H9 (cell line): ENCODE measurements around the gene PRR3. TPM values are rescaled to one million over a fixed set of nuclear protein-coding genes. Genes with fewer than 3 reads are reported as not detected.

ENCODE experiments used
- DNase-seq: peaks from one replicate; pipeline ENCODE4 v3.0.0-alpha.2; 2017
- H2AFZ ChIP-seq: one replicate; pipeline ENCODE4 v1.6.1; 2013; ENCODE audit warnings: mild to moderate bottlenecking, low read length, control low read depth, moderate library complexity
- H2AK5ac ChIP-seq: 2 replicates; pipeline ENCODE4 v1.6.1; 2013; ENCODE audit warnings: low read length, control low read depth, mixed read lengths; ENCODE audit not compliant: insufficient read length
- H2BK120ac ChIP-seq: one replicate; pipeline ENCODE4 v1.6.1; 2013; ENCODE audit warnings: low read depth, mild to moderate bottlenecking, low read length, control low read depth, inconsistent platforms; ENCODE audit not compliant: poor library complexity, severe bottlenecking
- H2BK12ac ChIP-seq: 2 replicates; pipeline ENCODE4 v1.6.1; 2013; ENCODE audit warnings: low read length, control low read depth, mixed read lengths, low read depth; ENCODE audit not compliant: insufficient read length
- H2BK15ac ChIP-seq: 2 replicates; pipeline ENCODE4 v1.6.1; 2013; ENCODE audit warnings: low read depth, low read length, control low read depth
- H2BK20ac ChIP-seq: one replicate; pipeline ENCODE4 v1.6.1; 2013; ENCODE audit warnings: low read depth, mild to moderate bottlenecking, low read length, control low read depth, inconsistent platforms; ENCODE audit not compliant: poor library complexity, severe bottlenecking
- H2BK5ac ChIP-seq: 2 replicates; pipeline ENCODE4 v1.6.1; 2013; ENCODE audit warnings: low read length, control low read depth, mixed read lengths; ENCODE audit not compliant: insufficient read length
- H3K14ac ChIP-seq: 2 replicates; pipeline ENCODE4 v1.6.1; 2013; ENCODE audit warnings: low read length, control low read depth; ENCODE audit not compliant: insufficient read depth
- H3K18ac ChIP-seq: 2 replicates; pipeline ENCODE4 v1.6.1; 2013; ENCODE audit warnings: low read depth, mild to moderate bottlenecking, mixed read lengths, low read length, control low read depth; ENCODE audit not compliant: insufficient read length
- H3K23ac ChIP-seq: 2 replicates; pipeline ENCODE4 v1.6.1; 2013; ENCODE audit warnings: low read length, control low read depth, mixed read lengths, low read depth; ENCODE audit not compliant: insufficient read length
- H3K23me2 ChIP-seq: 2 replicates; pipeline ENCODE4 v1.6.1; 2013; ENCODE audit warnings: low read depth, mild to moderate bottlenecking, mixed read lengths, low read length, control low read depth; ENCODE audit not compliant: insufficient read length, poor library complexity, severe bottlenecking
- H3K27ac ChIP-seq: 2 replicates; pipeline ENCODE4 v1.5.1; 2013; ENCODE audit warnings: low read length, control low read depth, mixed read lengths, low read depth; ENCODE audit not compliant: insufficient read length
- H3K27me3 ChIP-seq: 2 replicates; pipeline ENCODE4 v1.6.1; 2013; ENCODE audit warnings: low read length, control low read depth, inconsistent platforms; ENCODE audit not compliant: insufficient read depth
- H3K4ac ChIP-seq: 2 replicates; pipeline ENCODE4 v1.6.1; 2013; ENCODE audit warnings: low read depth, mild to moderate bottlenecking, control low read depth, inconsistent platforms, low read length, moderate library complexity
- H3K4me1 ChIP-seq: 2 replicates; pipeline ENCODE4 v1.6.1; 2013; ENCODE audit warnings: low read length, control low read depth, inconsistent platforms; ENCODE audit not compliant: insufficient read depth
- H3K4me2 ChIP-seq: 2 replicates; pipeline ENCODE4 v1.6.1; 2013; ENCODE audit warnings: low read length, control low read depth, mixed read lengths; ENCODE audit not compliant: insufficient read length, insufficient read depth
- H3K56ac ChIP-seq: 2 replicates; pipeline ENCODE4 v1.6.1; 2013; ENCODE audit warnings: low read depth, mild to moderate bottlenecking, mixed read lengths, low read length, control low read depth; ENCODE audit not compliant: insufficient read length
- H3K79me1 ChIP-seq: 2 replicates; pipeline ENCODE4 v1.6.1; 2013; ENCODE audit warnings: low read depth, mild to moderate bottlenecking, moderate library complexity, low read length, control low read depth, inconsistent platforms; ENCODE audit not compliant: insufficient read depth, poor library complexity, severe bottlenecking
- H3K79me2 ChIP-seq: 2 replicates; pipeline ENCODE4 v1.6.1; 2013; ENCODE audit warnings: low read length, control low read depth, inconsistent platforms; ENCODE audit not compliant: insufficient read depth
- H3K9ac ChIP-seq: 2 replicates; pipeline ENCODE4 v1.6.1; 2013; ENCODE audit warnings: low read length, control low read depth, mixed read lengths; ENCODE audit not compliant: insufficient read length; ENCODE audit errors: extremely low read depth
- H3K9me3 ChIP-seq: one replicate; pipeline ENCODE4 v1.6.1; 2013; ENCODE audit warnings: low read depth, low read length, inconsistent platforms; ENCODE audit not compliant: control insufficient read depth
- H3T11ph ChIP-seq: one replicate; pipeline ENCODE4 v1.6.1; 2013; ENCODE audit warnings: mild to moderate bottlenecking, low read length, control low read depth, inconsistent platforms
- H4K20me1 ChIP-seq: one replicate; pipeline ENCODE4 v1.6.1; 2013; ENCODE audit not compliant: control insufficient read depth, insufficient read length, insufficient read depth
- H4K5ac ChIP-seq: 2 replicates; pipeline ENCODE4 v1.6.1; 2013; ENCODE audit warnings: low read depth, mild to moderate bottlenecking, mixed read lengths, low read length, control low read depth; ENCODE audit not compliant: insufficient read length
- H4K8ac ChIP-seq: replicated peaks from 2 replicates; pipeline ENCODE4 v1.6.1; 2013; ENCODE audit warnings: low read length, control low read depth, mixed read lengths, low read depth; ENCODE audit not compliant: insufficient read length
- H4K91ac ChIP-seq: 2 replicates; pipeline ENCODE4 v1.6.1; 2013; ENCODE audit warnings: low read depth, mild to moderate bottlenecking, moderate library complexity, mixed read lengths, low read length, control low read depth; ENCODE audit not compliant: insufficient read length
- H3K27ac Mint-ChIP-seq, 3 experiments: 2 replicates in 2 of 3; 3 replicates in 1 of 3; pipeline ENCODE4 v1.8.0; 2020 to 2021; ENCODE audit warnings: mixed read lengths in 3 of 3, mild to moderate bottlenecking in 1 of 3, moderate library complexity in 1 of 3
- H3K27me3 Mint-ChIP-seq: 2 replicates; pipeline ENCODE4 v1.8.0; 2021; ENCODE audit warnings: low read depth, mild to moderate bottlenecking, moderate library complexity, mixed read lengths
- H3K36me3 Mint-ChIP-seq, 3 experiments: 2 replicates in 2 of 3; 3 replicates in 1 of 3; pipeline ENCODE4 v1.8.0; 2020 to 2021; ENCODE audit warnings: low read depth in 3 of 3, mixed read lengths in 3 of 3; ENCODE audit not compliant: insufficient read depth in 1 of 3
- H3K4me1 Mint-ChIP-seq, 2 experiments: 2 replicates each; pipeline ENCODE4 v1.8.0; 2020; ENCODE audit warnings: mixed read lengths in 2 of 2
- H3K4me3 Mint-ChIP-seq, 2 experiments: 2 replicates in 1 of 2; 3 replicates in 1 of 2; pipeline ENCODE4 v1.8.0; 2020 to 2021; ENCODE audit warnings: mild to moderate bottlenecking in 2 of 2, mixed read lengths in 2 of 2, moderate library complexity in 1 of 2
- H3K9me3 Mint-ChIP-seq, 2 experiments: 2 replicates in 1 of 2; 3 replicates in 1 of 2; pipeline ENCODE4 v1.8.0; 2020; ENCODE audit warnings: mild to moderate bottlenecking in 2 of 2, mixed read lengths in 2 of 2, moderate library complexity in 1 of 2
- WGBS: extraction: QIAGEN DNeasy Blood & Tissue Kit; methylation state at CpG from one replicate; pipeline ENCODE4 v1.1.7; 2013; ENCODE audit warnings: missing lambda C conversion rate, low lambda C conversion rate, mixed read lengths; ENCODE audit not compliant: insufficient read length; ENCODE audit errors: extremely low coverage; 5-methylcytosine and 5-hydroxymethylcytosine counted together
- total RNA-seq: library from RNA; stranded (reverse); gene quantifications from 2 replicates; pipeline ENCODE4 v1.2.1, GENCODE V29; 2021
- TF ChIP-seq, protein P1 (sequence below): fragments of 200-600 bp; sonication (generic); conservative IDR thresholded peaks from 3 replicates; pipeline ENCODE4 v1.8.0; 2021; ENCODE audit warnings: antibody characterized with exemption, mild to moderate bottlenecking

The PRR3 gene
- total RNA-seq, 1 experiment from 2014 or later = 17.0 TPM

DNA sequence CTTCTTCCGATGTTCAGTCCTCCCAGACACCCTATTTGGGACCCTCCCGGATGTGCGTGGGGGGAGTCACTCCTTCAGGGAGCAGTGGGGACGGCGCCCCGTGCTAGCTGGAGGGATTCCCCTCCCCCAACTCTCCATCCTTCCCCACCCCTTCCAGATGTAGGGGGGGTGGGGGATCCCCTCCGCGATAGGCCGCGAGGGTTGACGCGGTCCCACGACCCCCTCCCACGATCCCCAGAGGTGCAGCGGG, 1.4 kb upstream of the PRR3 start:
- peak overlapping the region; percentile 60 for H3K9ac ChIP-seq
- peaks cover 2% of the 10 kb centered on the region for H3K79me1 ChIP-seq
- H2BK120ac ChIP-seq = no peak overlapping the region
- Mint-ChIP-seq H3K9me3 (no peaks in the 10 kb centered on the region; a peak in 1 of 5 replicates), H3K4me3 (peak overlapping the region; percentile 94 to 95), H3K27ac (peak overlapping the region; percentile 90 to 100 (median 100); a peak in 5 of 7 replicates), H3K36me3 (peaks cover 26 to 71% (median 60%) of the 10 kb centered on the region in 3 experiments), H3K27me3 (no peaks in the 10 kb centered on the region), H3K4me1 (peaks cover 12 to 17% of the 10 kb centered on the region in 2 experiments)
- peaks cover 5% of the 10 kb centered on the region; the same call in 1 of the 2 replicates for H3K79me2 ChIP-seq
- TF ChIP-seq, protein P1, sequence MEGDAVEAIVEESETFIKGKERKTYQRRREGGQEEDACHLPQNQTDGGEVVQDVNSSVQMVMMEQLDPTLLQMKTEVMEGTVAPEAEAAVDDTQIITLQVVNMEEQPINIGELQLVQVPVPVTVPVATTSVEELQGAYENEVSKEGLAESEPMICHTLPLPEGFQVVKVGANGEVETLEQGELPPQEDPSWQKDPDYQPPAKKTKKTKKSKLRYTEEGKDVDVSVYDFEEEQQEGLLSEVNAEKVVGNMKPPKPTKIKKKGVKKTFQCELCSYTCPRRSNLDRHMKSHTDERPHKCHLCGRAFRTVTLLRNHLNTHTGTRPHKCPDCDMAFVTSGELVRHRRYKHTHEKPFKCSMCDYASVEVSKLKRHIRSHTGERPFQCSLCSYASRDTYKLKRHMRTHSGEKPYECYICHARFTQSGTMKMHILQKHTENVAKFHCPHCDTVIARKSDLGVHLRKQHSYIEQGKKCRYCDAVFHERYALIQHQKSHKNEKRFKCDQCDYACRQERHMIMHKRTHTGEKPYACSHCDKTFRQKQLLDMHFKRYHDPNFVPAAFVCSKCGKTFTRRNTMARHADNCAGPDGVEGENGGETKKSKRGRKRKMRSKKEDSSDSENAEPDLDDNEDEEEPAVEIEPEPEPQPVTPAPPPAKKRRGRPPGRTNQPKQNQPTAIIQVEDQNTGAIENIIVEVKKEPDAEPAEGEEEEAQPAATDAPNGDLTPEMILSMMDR = no peak
- no peaks in the 10 kb centered on the region for H4K20me1 ChIP-seq
- peaks cover 14% of the 10 kb centered on the region for H3K23me2 ChIP-seq
- H4K8ac ChIP-seq = no peak overlapping the region
- no peak overlapping the region for H2AFZ ChIP-seq
- no peak overlapping the region for H2AK5ac ChIP-seq
- no CpG with 5 or more reads among the region's 15 CpGs for WGBS
- peak overlapping the region; percentile 82 for H3K4me2 ChIP-seq
- DNase-seq = no peak
- H3K4ac ChIP-seq = no peak overlapping the region
- no peak overlapping the region for H2BK5ac ChIP-seq
- no peak overlapping the region for H3K14ac ChIP-seq
- no peak overlapping the region for H4K5ac ChIP-seq
- H3K4me1 ChIP-seq = no peaks in the 10 kb centered on the region
- no peaks in the 10 kb centered on the region for H3K27me3 ChIP-seq
- H3K23ac ChIP-seq = no peak overlapping the region
- no peak overlapping the region for H3T11ph ChIP-seq
- peak overlapping the region; percentile 65 for H3K18ac ChIP-seq
- H2BK15ac ChIP-seq = no peak overlapping the region
- no peak overlapping the region for H3K56ac ChIP-seq
- no peak overlapping the region for H4K91ac ChIP-seq
- no peak overlapping the region for H2BK12ac ChIP-seq
- H3K27ac ChIP-seq = peak overlapping the region; percentile 3
- no peaks in the 10 kb centered on the region for H3K9me3 ChIP-seq
- H2BK20ac ChIP-seq = no peak overlapping the region
